ENCODE data around the gene RAD18. TPM values are rescaled to one million over a fixed set of nuclear protein-coding genes. Genes with fewer than 3 reads are reported as not detected.

Gene RAD18
- total RNA-seq, 2 donors from 2014 or later = 12.2 to 15.6 TPM

DNA sequence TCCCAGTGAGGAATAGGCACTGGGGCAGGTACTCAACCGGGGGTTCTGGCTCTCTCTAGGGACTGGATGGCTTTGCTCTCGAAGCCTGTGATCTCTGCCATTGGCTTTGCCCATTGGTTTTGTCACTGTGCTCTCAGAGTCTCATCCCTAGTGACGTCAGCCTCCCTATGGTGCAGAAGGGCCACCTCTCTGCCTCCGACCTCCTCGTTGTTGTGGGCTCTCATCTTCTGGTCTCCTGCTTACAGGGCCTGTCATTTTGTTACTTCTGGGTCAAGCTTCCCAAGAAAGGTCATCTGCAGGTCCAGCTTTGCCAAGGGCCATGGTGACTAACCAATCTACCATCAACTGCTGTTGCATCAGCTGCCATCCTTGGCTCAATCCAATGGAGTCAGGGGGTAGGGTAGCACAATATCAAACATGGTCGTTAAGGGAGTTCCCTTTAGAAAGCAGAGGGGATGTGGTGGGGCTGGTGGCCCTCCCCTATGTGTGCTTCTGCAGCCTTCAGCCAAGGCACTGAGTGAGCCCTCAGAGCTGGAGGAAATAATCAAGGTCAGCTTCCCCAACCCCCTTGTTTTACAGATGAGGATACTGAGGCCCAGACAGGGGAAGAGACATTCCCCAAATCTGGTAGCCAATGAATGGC lies 13.4 kb upstream of the RAD18 start:
- Histone ChIP-seq H3K4me3 (no peak overlapping the region), H3K9me3 (no peaks in the 10 kb centered on the region), H3K27ac (no peak overlapping the region), H3K4me1 (replicated peaks) (no peaks in the 10 kb centered on the region), H3K27me3 (replicated peaks; ENCODE audit: insufficient read depth) (no peaks in the 10 kb centered on the region), H3K36me3 (no peaks in the 10 kb centered on the region)
- TF ChIP-seq POLR2AphosphoS5 (IDR thresholded peaks at IDR 0.05) (no peak), POLR2A (IDR thresholded peaks at IDR 0.05) (no peak)
- TF ChIP-seq, protein P1, sequence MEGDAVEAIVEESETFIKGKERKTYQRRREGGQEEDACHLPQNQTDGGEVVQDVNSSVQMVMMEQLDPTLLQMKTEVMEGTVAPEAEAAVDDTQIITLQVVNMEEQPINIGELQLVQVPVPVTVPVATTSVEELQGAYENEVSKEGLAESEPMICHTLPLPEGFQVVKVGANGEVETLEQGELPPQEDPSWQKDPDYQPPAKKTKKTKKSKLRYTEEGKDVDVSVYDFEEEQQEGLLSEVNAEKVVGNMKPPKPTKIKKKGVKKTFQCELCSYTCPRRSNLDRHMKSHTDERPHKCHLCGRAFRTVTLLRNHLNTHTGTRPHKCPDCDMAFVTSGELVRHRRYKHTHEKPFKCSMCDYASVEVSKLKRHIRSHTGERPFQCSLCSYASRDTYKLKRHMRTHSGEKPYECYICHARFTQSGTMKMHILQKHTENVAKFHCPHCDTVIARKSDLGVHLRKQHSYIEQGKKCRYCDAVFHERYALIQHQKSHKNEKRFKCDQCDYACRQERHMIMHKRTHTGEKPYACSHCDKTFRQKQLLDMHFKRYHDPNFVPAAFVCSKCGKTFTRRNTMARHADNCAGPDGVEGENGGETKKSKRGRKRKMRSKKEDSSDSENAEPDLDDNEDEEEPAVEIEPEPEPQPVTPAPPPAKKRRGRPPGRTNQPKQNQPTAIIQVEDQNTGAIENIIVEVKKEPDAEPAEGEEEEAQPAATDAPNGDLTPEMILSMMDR (IDR thresholded peaks at IDR 0.05) = no peak
- WGBS = 92% methylated on average over 6 of the region's 6 CpGs
- intact Hi-C loops (cut with DNase I) = no loop called here
- DNase-seq (ENCODE audit: low spot score) = no peak

DNA sequence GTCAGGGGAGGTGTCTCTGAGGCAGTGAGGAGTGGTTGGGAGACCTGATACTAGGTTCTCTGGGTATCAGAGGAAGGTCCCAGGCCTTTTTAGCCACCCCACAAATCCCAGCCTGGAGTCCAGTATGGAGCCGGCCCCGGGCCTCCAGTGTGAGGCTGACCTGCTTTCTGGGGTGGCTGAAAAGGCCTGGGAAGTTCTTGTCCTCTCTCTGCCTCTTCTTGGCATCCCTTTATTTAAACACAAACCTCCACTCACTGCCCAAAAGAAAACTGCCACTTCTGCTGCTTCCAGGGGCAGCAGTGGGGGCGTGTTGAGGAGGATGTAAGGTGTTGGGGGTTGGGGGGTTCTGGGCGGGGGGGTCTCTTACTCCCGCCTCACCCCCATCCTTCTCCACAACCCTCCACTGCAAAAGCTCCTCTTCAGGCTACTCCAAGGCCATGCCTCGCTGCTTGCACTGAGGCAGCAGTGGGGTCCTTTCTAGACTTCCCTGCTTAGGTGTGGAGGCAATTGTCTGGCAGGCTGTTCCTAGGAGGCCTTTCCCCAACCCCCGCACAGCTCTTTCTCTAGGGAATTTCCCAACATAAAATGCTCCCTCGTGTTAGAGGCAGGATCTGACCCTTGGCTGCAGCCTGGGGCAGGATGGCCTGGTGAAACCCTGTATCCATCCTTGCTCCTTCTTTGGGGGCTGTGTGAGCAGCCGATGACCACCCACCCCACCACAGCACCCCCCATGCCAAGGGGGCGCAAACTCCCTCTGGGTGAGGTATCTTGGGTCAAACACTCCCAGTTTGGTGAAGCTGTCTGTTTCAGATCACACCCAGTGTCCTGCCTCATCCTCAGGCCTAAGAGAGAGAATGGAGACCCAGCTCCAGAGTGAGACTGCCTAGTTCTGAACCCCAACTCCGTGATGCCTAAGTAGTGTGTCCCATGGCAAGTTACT lies 12.1 kb upstream of the RAD18 start:
- H3K36me3 ChIP-seq = no peaks in the 10 kb centered on the region
- 69% methylated on average over 11 of the region's 11 CpGs for WGBS
- no peaks in the 10 kb centered on the region for H3K9me3 ChIP-seq
- DNase-seq (ENCODE audit: low spot score) = no peak
- TF ChIP-seq, protein P1 (IDR thresholded peaks at IDR 0.05) = no peak
- TF ChIP-seq POLR2A (IDR thresholded peaks at IDR 0.05) = no peak
- TF ChIP-seq POLR2AphosphoS5 (IDR thresholded peaks at IDR 0.05) = no peak
- H3K27ac ChIP-seq = no peak overlapping the region
- no peaks in the 10 kb centered on the region for H3K27me3 ChIP-seq (replicated peaks; ENCODE audit: insufficient read depth)
- no peaks in the 10 kb centered on the region for H3K4me1 ChIP-seq (replicated peaks)
- H3K4me3 ChIP-seq = no peak overlapping the region
- intact Hi-C loops (cut with DNase I) = no loop called here

DNA sequence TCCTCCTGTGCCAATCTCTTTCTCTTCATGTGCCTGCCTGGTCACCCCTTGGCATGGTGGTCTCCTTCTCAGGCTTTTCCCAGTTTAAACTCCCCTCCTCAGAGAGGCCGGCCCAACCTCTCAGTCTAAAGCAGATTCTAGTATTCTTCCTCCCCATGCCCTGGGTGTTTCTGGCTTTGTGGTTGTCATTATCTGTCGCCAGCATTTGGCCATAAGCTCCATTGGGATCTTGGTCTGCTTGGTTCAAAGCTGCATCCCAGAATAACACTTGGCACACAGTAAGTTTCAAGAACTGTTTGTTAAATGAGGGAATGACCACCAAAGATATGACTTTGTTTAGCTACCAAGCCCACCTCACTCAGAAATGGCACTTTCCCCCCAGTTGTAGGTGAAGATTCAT lies 11.2 kb upstream of the RAD18 start:
- no peaks in the 10 kb centered on the region for H3K36me3 ChIP-seq
- H3K9me3 ChIP-seq = no peaks in the 10 kb centered on the region
- intact Hi-C loops (cut with DNase I) = loop anchor here (5.0 kb wide), 2 partner anchors 93 to 328 kb away; no protein-coding TSS in a partner anchor
- H3K4me1 ChIP-seq (replicated peaks) = no peaks in the 10 kb centered on the region
- no peak overlapping the region for H3K4me3 ChIP-seq
- no peak overlapping the region for H3K27ac ChIP-seq
- WGBS = 88% methylated on average over 2 of the region's 2 CpGs
- no peak for DNase-seq (ENCODE audit: low spot score)
- TF ChIP-seq POLR2A (IDR thresholded peaks at IDR 0.05) (no peak), POLR2AphosphoS5 (IDR thresholded peaks at IDR 0.05) (no peak)
- no peaks in the 10 kb centered on the region for H3K27me3 ChIP-seq (replicated peaks; ENCODE audit: insufficient read depth)

DNA sequence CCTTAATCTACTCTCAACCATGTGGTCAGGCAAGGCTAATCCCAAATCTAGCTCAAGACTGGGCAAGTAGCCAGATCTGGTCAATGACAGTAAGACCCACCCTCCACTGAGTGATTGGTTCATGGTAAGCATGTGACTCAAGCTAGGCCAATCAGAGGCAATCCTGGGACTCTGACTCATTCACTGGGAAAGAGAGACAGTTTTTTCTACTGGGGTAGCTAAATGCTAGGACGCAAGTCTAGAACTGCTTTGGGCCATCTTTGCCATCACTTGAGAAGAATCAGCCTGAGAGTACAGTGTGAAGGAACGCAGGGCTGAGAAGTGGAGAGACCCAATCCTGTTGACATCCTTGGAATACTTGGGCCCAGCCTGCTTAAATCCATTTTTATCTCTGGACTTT lies 9.4 kb upstream of the RAD18 start:
- no peaks in the 10 kb centered on the region for H3K4me1 ChIP-seq (replicated peaks)
- no peaks in the 10 kb centered on the region for H3K36me3 ChIP-seq
- intact Hi-C loops (cut with DNase I) = loop anchor here (5.0 kb wide), 2 partner anchors 95 to 330 kb away; no protein-coding TSS in a partner anchor
- H3K4me3 ChIP-seq = no peak overlapping the region
- no peaks in the 10 kb centered on the region for H3K27me3 ChIP-seq (replicated peaks; ENCODE audit: insufficient read depth)
- TF ChIP-seq, protein P1 (IDR thresholded peaks at IDR 0.05) = no peak
- TF ChIP-seq POLR2A (IDR thresholded peaks at IDR 0.05) (no peak), POLR2AphosphoS5 (IDR thresholded peaks at IDR 0.05) (no peak)
- H3K27ac ChIP-seq = no peak overlapping the region
- no peak for DNase-seq (ENCODE audit: low spot score)
- H3K9me3 ChIP-seq = no peaks in the 10 kb centered on the region
- 100% methylated on average over 2 of the region's 2 CpGs for WGBS

DNA sequence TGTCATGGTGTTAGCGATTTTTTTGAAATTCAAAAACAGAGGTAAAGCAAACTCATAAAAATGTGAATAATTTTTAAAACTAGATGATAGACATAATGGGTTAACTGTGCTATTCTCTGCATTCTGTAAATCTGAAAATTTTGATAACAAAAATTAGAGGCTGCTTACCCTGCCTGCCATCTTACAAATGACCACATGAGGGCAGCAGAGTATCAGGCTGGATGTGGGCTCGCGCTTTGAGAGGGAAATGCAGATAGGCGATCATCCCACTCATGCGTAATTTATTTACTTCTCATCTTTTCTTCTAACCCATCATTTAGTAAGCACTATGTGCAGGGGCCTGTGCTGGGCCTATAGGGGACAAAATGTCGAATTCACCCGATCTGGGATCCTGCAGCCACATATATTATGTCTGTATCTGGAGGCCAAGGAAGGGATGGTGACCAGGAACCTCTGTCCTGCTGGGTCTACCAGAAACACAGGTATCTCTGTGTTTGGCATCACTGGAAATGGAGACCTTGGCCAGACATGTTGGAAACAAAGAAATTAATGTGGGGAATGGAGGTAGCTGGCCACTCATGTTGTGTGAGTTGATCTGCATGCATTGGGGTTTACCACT lies 7.8 kb upstream of the RAD18 start:
- intact Hi-C loops (cut with DNase I) = loop anchor here (5.0 kb wide), 2 partner anchors 96 to 331 kb away; no protein-coding TSS in a partner anchor
- no peaks in the 10 kb centered on the region for H3K36me3 ChIP-seq
- 2% methylated on average over 7 of the region's 7 CpGs for WGBS

More for the DNA sequence above, 7.8 kb upstream of the RAD18 start:
- no peak for TF ChIP-seq POLR2A (IDR thresholded peaks at IDR 0.05)
- peak; percentile 47 for TF ChIP-seq POLR2AphosphoS5 (IDR thresholded peaks at IDR 0.05)
- TF ChIP-seq, protein P1 (IDR thresholded peaks at IDR 0.05) = peak; percentile 95 to 98 (median 97)
- DNase-seq (ENCODE audit: low spot score) = peak; percentile 60
- no peak overlapping the region for H3K27ac ChIP-seq
- no peak overlapping the region for H3K4me3 ChIP-seq
- no peaks in the 10 kb centered on the region for H3K9me3 ChIP-seq
- no peaks in the 10 kb centered on the region for H3K27me3 ChIP-seq (replicated peaks; ENCODE audit: insufficient read depth)
- H3K4me1 ChIP-seq (replicated peaks) = peaks cover 2% of the 10 kb centered on the region
